Camera-type eye (tissue), 1 donor: ENCODE results near the gene KLKB1. TPM values are rescaled to one million over a fixed set of nuclear protein-coding genes. Genes with fewer than 3 reads are reported as not detected.

Source experiments
- total RNA-seq: library from RNA; depleted of rRNA; stranded (reverse); fragments of >200 nt; gene quantifications from one replicate; pipeline ENCODE4 v1.2.3, GENCODE V29; 2014

Gene KLKB1
- total RNA-seq = 2.1 TPM

DNA sequence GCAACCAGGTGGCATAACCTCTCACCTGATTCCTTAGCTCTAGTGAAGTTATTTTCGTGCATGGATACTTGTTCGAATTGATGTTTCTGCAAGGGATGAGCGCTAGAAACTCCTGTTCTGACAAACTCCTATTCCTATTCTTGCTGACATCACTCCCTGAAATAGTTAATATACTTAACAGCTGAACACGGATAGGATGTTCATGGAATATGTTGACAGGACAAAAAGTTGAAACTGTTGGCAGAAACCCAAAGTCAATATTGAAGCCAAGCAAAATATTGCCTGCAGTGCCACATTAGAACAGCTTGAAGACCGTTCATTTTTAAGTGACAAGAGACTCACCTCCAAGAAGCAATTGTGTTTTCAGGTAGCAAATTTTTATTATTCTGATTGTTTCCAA is at the start of gene KLKB1:
KLKB1 (plus strand) TSS at position 287 of the 400 bp plus-strand sequence. CDS start 689 bp downstream, outside the sequence.

DNA sequence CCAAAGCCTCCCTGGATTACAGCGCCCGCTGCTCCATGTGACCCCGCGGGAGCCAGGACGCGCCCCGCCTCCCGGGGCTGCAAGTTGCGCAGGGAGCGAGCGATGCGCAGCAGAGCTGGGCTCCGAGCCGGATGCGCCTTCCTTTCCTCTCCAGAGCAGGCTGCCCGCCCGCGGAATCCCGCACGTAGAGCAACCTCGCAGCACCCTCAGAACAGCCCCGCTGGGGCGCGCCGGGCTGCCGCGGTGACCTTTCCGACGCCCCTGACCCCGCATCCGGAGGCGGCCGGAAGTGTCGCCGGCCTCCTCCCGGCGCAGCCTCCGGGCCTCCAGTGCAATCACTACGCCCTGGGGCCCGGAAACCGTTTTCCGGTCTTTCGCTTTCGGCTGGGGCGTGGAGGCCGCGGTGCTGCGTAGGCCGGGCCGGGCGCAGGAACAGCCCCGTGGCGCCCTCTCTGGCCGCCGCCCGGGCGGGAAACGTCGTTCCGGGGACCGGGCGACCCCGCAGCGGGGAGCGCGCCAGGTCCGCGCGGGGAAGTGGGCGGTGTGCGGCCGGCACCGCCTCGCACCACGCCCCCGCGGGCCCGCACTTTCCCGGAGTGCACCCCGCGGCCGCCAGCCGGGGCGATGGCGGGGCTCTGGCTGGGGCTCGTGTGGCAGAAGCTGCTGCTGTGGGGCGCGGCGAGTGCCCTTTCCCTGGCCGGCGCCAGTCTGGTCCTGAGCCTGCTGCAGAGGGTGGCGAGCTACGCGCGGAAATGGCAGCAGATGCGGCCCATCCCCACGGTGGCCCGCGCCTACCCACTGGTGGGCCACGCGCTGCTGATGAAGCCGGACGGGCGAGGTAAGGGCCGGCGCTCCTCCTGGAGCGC is 35.9 kb upstream of the KLKB1 start, which contains the start of gene CYP4V2:
CYP4V2 (plus strand) TSS at position 368 of the 866 bp plus-strand sequence; CDS start at position 625, 257 bp downstream.

DNA sequence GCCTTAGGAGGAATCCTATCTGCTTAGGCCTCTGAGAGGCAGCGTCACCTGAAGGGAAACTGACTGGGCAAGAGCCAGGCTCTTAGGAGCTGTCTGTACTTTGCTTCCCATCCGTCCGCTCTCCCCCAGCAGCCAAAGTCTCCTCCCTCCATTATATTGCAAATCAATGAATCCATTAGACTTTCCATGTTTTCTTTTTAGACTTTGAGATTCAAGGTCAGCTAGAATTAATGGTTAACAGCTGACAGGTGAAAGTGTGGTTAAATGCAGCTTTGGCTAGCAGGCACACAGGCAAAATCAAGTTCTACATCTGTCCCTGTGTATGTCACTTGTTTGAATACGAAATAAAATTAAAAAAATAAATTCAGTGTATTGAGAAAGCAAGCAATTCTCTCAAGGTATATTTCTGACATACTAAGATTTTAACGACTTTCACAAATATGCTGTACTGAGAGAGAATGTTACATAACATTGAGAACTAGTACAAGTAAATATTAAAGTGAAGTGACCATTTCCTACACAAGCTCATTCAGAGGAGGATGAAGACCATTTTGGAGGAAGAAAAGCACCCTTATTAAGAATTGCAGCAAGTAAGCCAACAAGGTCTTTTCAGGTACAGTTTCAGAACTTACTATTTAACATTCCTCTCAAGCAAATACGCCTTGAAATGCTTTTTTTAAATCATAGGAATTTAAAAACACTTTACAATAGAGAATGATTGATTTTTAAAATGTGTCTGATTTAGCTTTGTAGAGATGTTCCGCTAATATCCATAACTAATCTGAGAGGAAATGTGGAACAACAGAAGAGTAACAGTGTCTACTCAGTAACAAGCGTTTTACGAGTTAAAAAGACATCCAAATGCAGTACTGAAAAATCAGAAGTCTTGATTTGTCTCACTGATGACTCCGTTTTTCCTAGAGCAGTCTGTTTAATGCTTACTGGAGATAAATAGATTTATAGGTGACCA is 38.7 kb downstream of the KLKB1 start, which contains the start of gene F11:
F11 (plus strand) TSS at position 507 of the 970 bp plus-strand sequence. CDS start 948 bp downstream, outside the sequence.

Other genes starting within 250 kb of the KLKB1 start
- gene TLR3, start 158.4 kb upstream of the KLKB1 start, total RNA-seq = 2.7 TPM
- 14.5 TPM for gene FAM149A, start 122.8 kb upstream of the KLKB1 start, total RNA-seq
- gene CYP4V2, start 35.9 kb upstream of the KLKB1 start, total RNA-seq = 38.9 TPM
- 0.44 TPM for gene F11, start 38.7 kb downstream of the KLKB1 start, total RNA-seq